C4-2B (cell line): ENCODE results near the gene CHDH.

Source experiments
- CTCF ChIP-seq: fragments of 450-650 bp; conservative IDR thresholded peaks from 2 replicates; pipeline ENCODE4 v1.5.1; 2017; ENCODE audit warnings: mild to moderate bottlenecking
- ZFX ChIP-seq: fragments of 450-650 bp; IDR thresholded peaks from 2 replicates; pipeline ENCODE4 v1.6.1; 2017

GRCh38 chr3:53799338-53799865 is 46.8 kb downstream of the CHDH start:
- TF ChIP-seq CTCF (no peak), ZFX (no peak)
